Measurements from ENCODE around the gene SEPTIN11. TPM values are rescaled to one million over a fixed set of nuclear protein-coding genes. Genes with fewer than 3 reads are reported as not detected.

Gene SEPTIN11
- total and polyA plus RNA-seq, 9 of the 15 experiments (the other 6 are each of a cell fraction or from before 2014, with no cell fraction given) = 25.7 to 142 (median 84.3) TPM

DNA sequence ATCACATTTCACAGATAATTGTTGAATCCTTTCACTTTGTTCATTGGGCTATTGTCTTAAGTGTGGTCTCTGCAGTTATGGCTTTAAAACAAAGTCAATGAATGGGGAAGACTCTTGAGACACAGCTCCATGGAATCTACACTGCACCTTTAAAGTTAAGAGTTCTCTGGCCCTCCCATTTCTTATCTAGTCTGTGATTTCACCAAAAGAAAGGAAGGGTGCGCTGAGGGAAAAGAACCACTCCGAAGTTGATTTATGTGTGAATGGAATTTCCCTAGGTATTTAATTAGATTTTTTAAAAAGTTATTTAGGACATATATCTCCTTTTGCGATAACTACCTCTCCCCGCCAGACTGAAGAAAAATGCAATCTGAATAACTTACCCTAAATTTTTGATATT, 2.5 kb downstream of the SEPTIN11 start (continued):
- TF ChIP-seq GABPB2 (CRISPR knock-in tag; conservative IDR thresholded peaks at IDR 0.05) (no peak), ATF7 (IDR thresholded peaks at IDR 0.05) (no peak), HNRNPUL1 (IDR thresholded peaks at IDR 0.05; ENCODE audit: low read length) (no peak), TFE3 (CRISPR knock-in tag; IDR thresholded peaks at IDR 0.05) (no peak), RBM17 (IDR thresholded peaks at IDR 0.05; ENCODE audit: borderline replicate concordance, low read depth, low read length) (no peak), KAT7 (CRISPR knock-in tag; IDR thresholded peaks at IDR 0.05; ENCODE audit: borderline replicate concordance) (no peak), CREB1 (IDR thresholded peaks at IDR 0.05) (no peak), CREB1 (CRISPR knock-in tag; IDR thresholded peaks at IDR 0.05) (no peak), ZNF785 (CRISPR knock-in tag; IDR thresholded peaks at IDR 0.05) (no peak), ZNF445 (CRISPR knock-in tag; IDR thresholded peaks at IDR 0.05; ENCODE audit: low read depth) (no peak), ZNF75A (CRISPR knock-in tag; IDR thresholded peaks at IDR 0.05) (no peak), PRDM10 (IDR thresholded peaks at IDR 0.05; ENCODE audit: partially characterized antibody) (peak; percentile 68), NFE2 (IDR thresholded peaks at IDR 0.05; ENCODE audit: low read depth) (no peak), ELF4 (CRISPR knock-in tag; IDR thresholded peaks at IDR 0.05) (no peak), SMAD4 (CRISPR knock-in tag; conservative IDR thresholded peaks at IDR 0.05) (no peak), CBX1 (IDR thresholded peaks at IDR 0.05; ENCODE audit: low read depth) (no peak), PKNOX1 (IDR thresholded peaks at IDR 0.05) (peak; percentile 67), CBX8 (IDR thresholded peaks at IDR 0.05; ENCODE audit: borderline replicate concordance, extremely low read depth, low read depth, low read length, poor library complexity, severe bottlenecking) (no peak), MEF2D (tag; conservative IDR thresholded peaks at IDR 0.05; ENCODE audit: low read depth) (no peak)
- TF ChIP-seq, protein P1, sequence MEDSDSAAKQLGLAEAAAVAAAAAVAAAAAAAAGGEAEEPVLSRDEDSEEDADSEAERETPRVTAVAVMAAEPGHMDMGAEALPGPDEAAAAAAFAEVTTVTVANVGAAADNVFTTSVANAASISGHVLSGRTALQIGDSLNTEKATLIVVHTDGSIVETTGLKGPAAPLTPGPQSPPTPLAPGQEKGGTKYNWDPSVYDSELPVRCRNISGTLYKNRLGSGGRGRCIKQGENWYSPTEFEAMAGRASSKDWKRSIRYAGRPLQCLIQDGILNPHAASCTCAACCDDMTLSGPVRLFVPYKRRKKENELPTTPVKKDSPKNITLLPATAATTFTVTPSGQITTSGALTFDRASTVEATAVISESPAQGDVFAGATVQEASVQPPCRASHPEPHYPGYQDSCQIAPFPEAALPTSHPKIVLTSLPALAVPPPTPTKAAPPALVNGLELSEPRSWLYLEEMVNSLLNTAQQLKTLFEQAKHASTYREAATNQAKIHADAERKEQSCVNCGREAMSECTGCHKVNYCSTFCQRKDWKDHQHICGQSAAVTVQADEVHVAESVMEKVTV (CRISPR knock-in tag; IDR thresholded peaks at IDR 0.05) = no peak
